Nephron progenitor cell (in vitro differentiated cells): ENCODE results near the gene PARD3B.

Experiments used
- DNase-seq: peaks from one replicate; pipeline ENCODE4 v3.0.0; 2021
- H3K27ac Mint-ChIP-seq: 2 replicates; pipeline ENCODE4 v1.8.0; 2021; ENCODE audit warnings: mild to moderate bottlenecking, moderate library complexity, mixed read lengths
- H3K27me3 Mint-ChIP-seq: 2 replicates; pipeline ENCODE4 v1.8.0; 2021; ENCODE audit warnings: mild to moderate bottlenecking, low read depth, mixed read lengths; ENCODE audit not compliant: poor library complexity
- H3K36me3 Mint-ChIP-seq: 2 replicates; pipeline ENCODE4 v1.8.0; 2021; ENCODE audit warnings: low read depth, mixed read lengths
- H3K4me1 Mint-ChIP-seq: 2 replicates; pipeline ENCODE4 v1.8.0; 2021; ENCODE audit warnings: mixed read lengths
- H3K4me3 Mint-ChIP-seq: 2 replicates; pipeline ENCODE4 v1.8.0; 2021; ENCODE audit warnings: mild to moderate bottlenecking, moderate library complexity, mixed read lengths
- H3K9me3 Mint-ChIP-seq: 2 replicates; pipeline ENCODE4 v1.8.0; 2021; ENCODE audit warnings: mild to moderate bottlenecking, moderate library complexity, mixed read lengths
- TF ChIP-seq, protein P1 (sequence below): fragments of 200-600 bp; sonication (generic); IDR thresholded peaks from 2 replicates; pipeline ENCODE4 v1.5.0; 2021; ENCODE audit warnings: antibody characterized with exemption

PARD3B gene

DNA sequence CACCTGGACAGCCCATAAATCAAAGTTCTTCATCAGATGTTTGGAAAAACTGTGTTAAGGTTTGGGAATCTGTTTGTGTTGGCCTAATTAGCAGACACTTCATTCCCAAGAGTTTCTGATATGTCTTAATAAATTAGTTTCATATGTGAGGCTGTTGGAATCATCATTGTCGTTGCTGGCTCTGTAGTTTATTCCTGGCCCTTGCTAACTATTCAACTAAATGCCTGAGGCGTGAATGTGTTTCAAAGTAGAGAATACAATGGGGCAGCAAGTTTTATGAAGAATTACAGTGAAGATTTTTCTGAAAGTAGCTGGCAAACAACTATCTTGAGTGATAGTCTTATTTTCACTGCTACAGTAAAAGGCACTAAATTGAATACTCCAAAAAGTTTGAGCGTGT is 141.1 kb downstream of the PARD3B start:
- DNase-seq, result no peak
- Mint-ChIP-seq H3K36me3 (no peaks in the 10 kb centered on the region), H3K27ac (no peak overlapping the region), H3K27me3 (no peaks in the 10 kb centered on the region), H3K9me3 (no peaks in the 10 kb centered on the region), H3K4me1 (peaks cover 5% of the 10 kb centered on the region), H3K4me3 (no peak overlapping the region)
- TF ChIP-seq, protein P1, sequence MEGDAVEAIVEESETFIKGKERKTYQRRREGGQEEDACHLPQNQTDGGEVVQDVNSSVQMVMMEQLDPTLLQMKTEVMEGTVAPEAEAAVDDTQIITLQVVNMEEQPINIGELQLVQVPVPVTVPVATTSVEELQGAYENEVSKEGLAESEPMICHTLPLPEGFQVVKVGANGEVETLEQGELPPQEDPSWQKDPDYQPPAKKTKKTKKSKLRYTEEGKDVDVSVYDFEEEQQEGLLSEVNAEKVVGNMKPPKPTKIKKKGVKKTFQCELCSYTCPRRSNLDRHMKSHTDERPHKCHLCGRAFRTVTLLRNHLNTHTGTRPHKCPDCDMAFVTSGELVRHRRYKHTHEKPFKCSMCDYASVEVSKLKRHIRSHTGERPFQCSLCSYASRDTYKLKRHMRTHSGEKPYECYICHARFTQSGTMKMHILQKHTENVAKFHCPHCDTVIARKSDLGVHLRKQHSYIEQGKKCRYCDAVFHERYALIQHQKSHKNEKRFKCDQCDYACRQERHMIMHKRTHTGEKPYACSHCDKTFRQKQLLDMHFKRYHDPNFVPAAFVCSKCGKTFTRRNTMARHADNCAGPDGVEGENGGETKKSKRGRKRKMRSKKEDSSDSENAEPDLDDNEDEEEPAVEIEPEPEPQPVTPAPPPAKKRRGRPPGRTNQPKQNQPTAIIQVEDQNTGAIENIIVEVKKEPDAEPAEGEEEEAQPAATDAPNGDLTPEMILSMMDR, result no peak

- TF ChIP-seq, protein P1, result no peak
- Mint-ChIP-seq H3K27ac (no peak overlapping the region), H3K4me1 (no peaks in the 10 kb centered on the region), H3K9me3 (no peaks in the 10 kb centered on the region), H3K27me3 (no peaks in the 10 kb centered on the region), H3K36me3 (no peaks in the 10 kb centered on the region), H3K4me3 (no peak overlapping the region)
- DNase-seq, result no peak
Observed at GRCh38 chr2:204687776-204688175, 142.5 kb downstream of the PARD3B start.

DNA sequence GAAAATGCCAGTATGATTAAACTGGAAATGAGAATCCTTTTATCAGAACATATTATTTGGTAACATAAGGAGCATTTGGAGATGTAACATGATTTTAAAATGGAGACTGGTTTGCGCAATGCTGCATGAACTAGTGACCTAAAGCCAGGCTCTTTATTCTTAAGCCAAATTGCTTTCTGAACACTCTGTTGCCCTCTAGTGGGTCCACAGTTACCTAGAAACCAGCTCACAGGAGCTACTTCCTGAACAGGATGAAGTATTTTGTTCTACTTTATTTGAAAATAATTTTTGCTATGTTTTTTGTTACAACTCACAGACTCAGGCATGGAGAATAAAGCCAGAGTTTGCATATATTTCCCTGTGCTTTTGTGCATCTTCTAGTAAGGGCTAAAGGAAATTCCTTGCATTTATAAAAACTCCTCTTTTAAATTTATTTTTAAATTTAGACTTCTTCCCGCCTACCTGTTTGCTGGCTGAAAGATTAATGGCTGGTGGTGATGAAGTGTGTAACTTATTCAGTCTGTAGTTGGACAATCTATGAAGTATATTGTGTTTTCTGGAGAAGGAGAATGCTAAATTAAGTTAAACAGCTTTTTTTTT is 146.7 kb downstream of the PARD3B start:
- H3K4me3 Mint-ChIP-seq, result no peak overlapping the region
- H3K9me3 Mint-ChIP-seq, result no peaks in the 10 kb centered on the region
- TF ChIP-seq, protein P1, result peak; percentile 74
- DNase-seq, result peak; percentile 40
- H3K27me3 Mint-ChIP-seq, result no peaks in the 10 kb centered on the region
- no peaks in the 10 kb centered on the region for H3K36me3 Mint-ChIP-seq
- H3K4me1 Mint-ChIP-seq, result peaks cover 9% of the 10 kb centered on the region
- H3K27ac Mint-ChIP-seq, result no peak overlapping the region

DNA sequence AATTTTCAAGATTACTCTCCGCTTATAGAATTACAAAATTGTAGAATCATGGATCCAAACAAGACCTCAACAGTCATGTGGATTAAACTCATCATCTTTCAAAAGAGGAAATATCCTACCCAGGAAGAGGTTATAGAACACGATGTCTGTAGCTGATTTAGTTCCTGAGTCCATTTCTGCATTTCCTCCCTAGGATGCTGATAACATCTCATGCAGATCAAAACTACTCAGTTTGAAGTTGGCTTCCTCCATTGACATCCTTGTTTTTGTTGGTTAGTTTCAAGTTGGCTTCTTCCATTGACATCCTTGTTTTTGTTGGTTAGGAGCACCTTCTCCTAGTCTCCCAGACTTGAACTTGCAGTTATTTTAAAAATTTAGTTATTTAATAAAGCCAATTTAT is 147.5 kb downstream of the PARD3B start:
- no peaks in the 10 kb centered on the region for H3K9me3 Mint-ChIP-seq
- H3K4me1 Mint-ChIP-seq, result peaks cover 9% of the 10 kb centered on the region
- no peak overlapping the region for H3K27ac Mint-ChIP-seq
- TF ChIP-seq, protein P1, result no peak
- no peaks in the 10 kb centered on the region for H3K27me3 Mint-ChIP-seq
- no peaks in the 10 kb centered on the region for H3K36me3 Mint-ChIP-seq
- no peak overlapping the region for H3K4me3 Mint-ChIP-seq
- DNase-seq, result no peak

GRCh38 chr2:204693262-204693661 is 148.0 kb downstream of the PARD3B start:
- no peaks in the 10 kb centered on the region for H3K36me3 Mint-ChIP-seq
- H3K27ac Mint-ChIP-seq, result no peak overlapping the region

DNA sequence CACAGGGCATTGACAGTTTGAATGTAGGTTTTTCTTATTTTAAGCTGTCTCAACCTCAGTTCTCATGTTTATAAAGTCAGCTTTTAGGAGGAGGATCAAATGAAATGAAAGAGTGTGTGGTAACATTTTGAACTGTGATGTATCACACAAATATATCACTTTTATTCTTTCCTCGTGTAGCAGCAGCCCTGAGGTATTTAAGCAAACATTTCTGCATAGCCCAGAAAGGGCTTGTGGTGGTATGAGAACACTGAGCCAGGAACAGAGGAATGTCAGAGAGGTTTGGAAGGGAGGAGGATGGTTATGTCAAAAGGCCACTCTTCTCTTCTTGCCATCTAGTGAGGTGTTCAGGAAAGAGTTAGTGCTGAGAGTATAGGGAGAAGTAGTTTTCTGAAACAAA is 150.2 kb downstream of the PARD3B start:
- Mint-ChIP-seq H3K4me1 (peaks cover 9% of the 10 kb centered on the region), H3K4me3 (no peak overlapping the region), H3K27me3 (no peaks in the 10 kb centered on the region), H3K9me3 (no peaks in the 10 kb centered on the region), H3K36me3 (no peaks in the 10 kb centered on the region), H3K27ac (no peak overlapping the region)
- DNase-seq, result no peak
- TF ChIP-seq, protein P1, result no peak

More at GRCh38 chr2:204693262-204693661, 148.0 kb downstream of the PARD3B start:
- Mint-ChIP-seq H3K9me3 (no peaks in the 10 kb centered on the region), H3K4me3 (no peak overlapping the region), H3K4me1 (peaks cover 9% of the 10 kb centered on the region), H3K27me3 (no peaks in the 10 kb centered on the region)
- TF ChIP-seq, protein P1, result no peak
- no peak for DNase-seq
